ENCODE results near the gene PIK3R4.

Gene PIK3R4

DNA sequence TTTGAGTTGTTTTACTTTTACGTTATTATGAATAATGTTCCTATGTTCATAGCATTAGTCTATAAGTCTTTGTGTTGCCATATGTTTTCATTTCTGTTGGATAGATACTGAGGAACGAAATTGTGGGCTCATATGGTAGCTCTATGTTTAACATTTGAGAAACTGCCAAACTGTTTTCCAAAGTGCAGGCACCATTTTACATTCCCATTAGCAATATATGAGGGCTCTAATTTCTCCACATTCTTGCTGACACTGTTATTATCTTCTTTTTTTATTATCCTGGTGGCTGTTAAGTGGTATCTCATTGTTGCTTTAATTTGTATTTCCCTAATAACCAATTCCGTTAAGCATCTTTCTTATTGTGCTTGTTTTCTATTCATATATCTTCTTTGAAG lies 1.8 kb upstream of the PIK3R4 start:
- TF ChIP-seq, protein P1, sequence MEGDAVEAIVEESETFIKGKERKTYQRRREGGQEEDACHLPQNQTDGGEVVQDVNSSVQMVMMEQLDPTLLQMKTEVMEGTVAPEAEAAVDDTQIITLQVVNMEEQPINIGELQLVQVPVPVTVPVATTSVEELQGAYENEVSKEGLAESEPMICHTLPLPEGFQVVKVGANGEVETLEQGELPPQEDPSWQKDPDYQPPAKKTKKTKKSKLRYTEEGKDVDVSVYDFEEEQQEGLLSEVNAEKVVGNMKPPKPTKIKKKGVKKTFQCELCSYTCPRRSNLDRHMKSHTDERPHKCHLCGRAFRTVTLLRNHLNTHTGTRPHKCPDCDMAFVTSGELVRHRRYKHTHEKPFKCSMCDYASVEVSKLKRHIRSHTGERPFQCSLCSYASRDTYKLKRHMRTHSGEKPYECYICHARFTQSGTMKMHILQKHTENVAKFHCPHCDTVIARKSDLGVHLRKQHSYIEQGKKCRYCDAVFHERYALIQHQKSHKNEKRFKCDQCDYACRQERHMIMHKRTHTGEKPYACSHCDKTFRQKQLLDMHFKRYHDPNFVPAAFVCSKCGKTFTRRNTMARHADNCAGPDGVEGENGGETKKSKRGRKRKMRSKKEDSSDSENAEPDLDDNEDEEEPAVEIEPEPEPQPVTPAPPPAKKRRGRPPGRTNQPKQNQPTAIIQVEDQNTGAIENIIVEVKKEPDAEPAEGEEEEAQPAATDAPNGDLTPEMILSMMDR (IDR thresholded peaks at IDR 0.05; ENCODE audit: low read depth, low read length) = no peak
- DNase-seq (ENCODE audit: low read depth, low spot score) = no peak
- H3K4me3 ChIP-seq (ENCODE audit: low read depth, low read length) = no peak overlapping the region
- in situ Hi-C loops (cut with HindIII; ENCODE audit: low sequenced_read_pairs) = no loop called here

DNA sequence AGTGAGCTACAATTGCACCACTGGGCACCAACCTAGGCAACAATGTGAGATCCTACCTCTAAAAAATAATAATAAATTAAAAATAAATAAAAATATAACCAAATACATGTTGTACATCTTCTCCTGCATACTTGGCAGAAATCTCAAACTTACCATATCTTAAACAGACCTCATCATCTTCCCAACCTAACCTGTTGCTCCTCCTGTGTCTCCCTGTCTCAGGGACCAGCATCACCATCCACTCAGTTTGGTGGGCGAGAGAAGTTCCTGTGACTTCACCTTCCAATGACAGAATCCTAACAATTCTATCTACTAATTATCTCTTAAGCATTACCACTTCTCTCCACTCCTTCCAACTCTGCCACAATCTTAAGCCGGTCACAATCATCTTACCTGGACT lies 3.3 kb downstream of the PIK3R4 start:
- in situ Hi-C loops (cut with HindIII; ENCODE audit: low sequenced_read_pairs) = no loop called here
- no peak for DNase-seq (ENCODE audit: low read depth, low spot score)
- TF ChIP-seq, protein P1 (IDR thresholded peaks at IDR 0.05; ENCODE audit: low read depth, low read length) = no peak
- no peak overlapping the region for H3K4me3 ChIP-seq (ENCODE audit: low read depth, low read length)

DNA sequence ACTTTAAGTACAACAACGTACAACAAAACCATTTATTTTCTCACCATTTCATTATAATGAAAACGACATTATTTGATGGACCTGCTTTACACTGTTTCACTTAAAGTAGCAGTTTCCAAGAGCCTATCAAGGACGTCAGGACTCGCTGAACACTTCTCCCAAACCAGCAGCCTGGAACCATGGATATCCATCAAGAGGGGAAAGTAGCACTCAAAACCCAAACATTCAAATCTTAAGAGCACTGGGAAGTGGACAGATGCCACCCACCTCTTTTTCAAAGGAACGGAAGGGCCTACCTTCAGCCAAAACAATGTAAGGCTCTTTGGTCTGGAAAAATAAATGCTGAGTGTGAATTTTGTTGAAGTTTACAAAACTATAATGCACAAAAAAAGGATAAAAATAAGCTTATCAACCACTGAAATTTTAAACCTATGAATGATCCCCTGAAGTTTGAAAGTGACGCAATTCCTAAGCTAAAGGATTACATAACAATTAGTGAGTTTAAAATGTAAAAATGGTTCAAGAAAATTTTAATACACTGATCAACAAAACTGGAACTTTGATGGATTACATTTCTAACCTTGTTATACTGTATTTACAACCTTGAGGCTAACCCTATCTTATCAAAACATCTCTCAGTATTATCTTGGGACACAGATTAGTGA lies 4.6 kb downstream of the PIK3R4 start:
- in situ Hi-C loops (cut with HindIII; ENCODE audit: low sequenced_read_pairs) = no loop called here
- TF ChIP-seq, protein P1 (IDR thresholded peaks at IDR 0.05; ENCODE audit: low read depth, low read length) = no peak
- no peak for DNase-seq (ENCODE audit: low read depth, low spot score)
- H3K4me3 ChIP-seq (ENCODE audit: low read depth, low read length) = no peak overlapping the region

DNA sequence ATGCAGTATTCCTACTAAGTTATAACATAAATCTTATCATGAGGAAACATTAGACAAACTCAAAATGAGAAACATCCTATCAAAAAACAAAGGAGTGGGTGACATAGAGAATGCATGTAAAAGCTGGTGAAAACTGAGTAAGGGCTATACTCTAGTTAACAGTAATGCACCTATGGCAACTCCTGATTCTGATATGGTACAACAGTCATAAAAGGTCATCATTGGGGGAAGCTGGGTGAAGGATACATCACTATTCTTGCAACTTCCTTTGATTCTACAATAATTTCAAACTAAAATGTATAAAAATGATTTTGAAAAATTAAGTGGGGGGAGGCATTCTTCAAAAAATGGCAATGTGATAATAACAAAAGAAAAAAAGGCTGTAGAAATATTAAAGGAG lies 6.8 kb downstream of the PIK3R4 start:
- no peak overlapping the region for H3K4me3 ChIP-seq (ENCODE audit: low read depth, low read length)
- DNase-seq (ENCODE audit: low read depth, low spot score) = no peak
- TF ChIP-seq, protein P1 (IDR thresholded peaks at IDR 0.05; ENCODE audit: low read depth, low read length) = no peak
- in situ Hi-C loops (cut with HindIII; ENCODE audit: low sequenced_read_pairs) = no loop called here

DNA sequence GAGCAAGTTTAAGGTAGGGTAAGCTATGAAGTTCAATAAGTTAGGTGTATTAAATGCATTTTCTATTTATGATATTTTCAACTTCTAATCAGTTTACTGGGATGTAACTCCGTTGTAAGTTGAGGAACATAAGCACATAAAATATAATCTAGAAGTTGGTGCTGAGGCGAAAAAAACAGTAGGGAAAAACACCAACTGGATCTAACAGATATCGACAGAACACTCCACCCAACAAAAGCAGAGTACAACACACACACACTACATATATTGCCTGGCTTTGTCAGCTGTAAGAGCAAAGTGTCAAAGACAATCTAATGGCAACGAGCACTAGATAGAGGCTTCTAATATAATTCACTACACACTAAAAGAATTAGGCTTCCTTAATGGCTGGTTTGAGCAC lies 8.4 kb downstream of the PIK3R4 start:
- DNase-seq (ENCODE audit: low read depth, low spot score) = no peak
- H3K4me3 ChIP-seq (ENCODE audit: low read depth, low read length) = no peak overlapping the region
- TF ChIP-seq, protein P1 (IDR thresholded peaks at IDR 0.05; ENCODE audit: low read depth, low read length) = no peak
- in situ Hi-C loops (cut with HindIII; ENCODE audit: low sequenced_read_pairs) = no loop called here

DNA sequence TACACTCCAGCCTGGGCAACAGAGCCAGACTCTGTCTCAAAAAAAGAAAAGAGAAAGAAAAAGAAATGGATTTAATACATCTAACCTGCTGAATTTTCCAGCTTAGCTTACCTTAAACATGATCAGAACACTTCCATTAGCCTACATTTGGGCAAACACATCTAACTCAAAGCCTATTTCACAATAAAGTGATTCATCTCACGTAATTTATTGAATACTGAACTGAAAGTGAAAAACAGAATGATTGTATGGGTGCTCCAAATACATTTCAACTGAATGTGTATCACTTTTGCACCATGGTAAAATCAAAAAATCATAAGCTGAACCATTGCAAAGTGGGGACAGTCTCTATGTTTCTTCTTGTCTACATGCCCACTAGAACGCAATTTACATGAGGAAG lies 9.0 kb downstream of the PIK3R4 start:
- no peak for DNase-seq (ENCODE audit: low read depth, low spot score)
- no peak overlapping the region for H3K4me3 ChIP-seq (ENCODE audit: low read depth, low read length)
- TF ChIP-seq, protein P1 (IDR thresholded peaks at IDR 0.05; ENCODE audit: low read depth, low read length) = no peak
- in situ Hi-C loops (cut with HindIII; ENCODE audit: low sequenced_read_pairs) = no loop called here
